ENCODE data around the gene PARVG.

DNA sequence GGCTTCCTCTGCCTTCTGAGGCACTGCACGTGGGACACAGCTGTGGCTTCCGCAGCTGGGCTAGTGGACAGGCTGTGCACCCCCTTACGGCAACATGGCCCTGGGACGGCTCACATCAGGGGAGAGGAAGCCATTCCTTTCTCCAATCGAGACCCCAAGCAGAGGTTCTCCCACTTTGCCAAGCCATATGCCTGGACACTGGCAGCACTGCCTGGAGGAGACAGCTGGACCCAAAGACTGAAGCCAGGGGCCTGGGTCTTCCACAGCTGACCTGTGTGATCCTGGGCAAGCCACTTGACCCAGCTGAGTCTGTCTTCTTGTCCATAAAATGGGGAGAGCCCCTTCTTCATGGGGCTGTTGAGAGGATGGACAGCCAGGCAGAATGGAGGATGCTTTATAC is 66.6 kb downstream of the PARVG start:
- TF ChIP-seq POLR2A (IDR thresholded peaks at IDR 0.05): no peak
- no peak for TF ChIP-seq CTCF (IDR thresholded peaks at IDR 0.05)
